ENCODE results near the gene CLEC7A.

DNA sequence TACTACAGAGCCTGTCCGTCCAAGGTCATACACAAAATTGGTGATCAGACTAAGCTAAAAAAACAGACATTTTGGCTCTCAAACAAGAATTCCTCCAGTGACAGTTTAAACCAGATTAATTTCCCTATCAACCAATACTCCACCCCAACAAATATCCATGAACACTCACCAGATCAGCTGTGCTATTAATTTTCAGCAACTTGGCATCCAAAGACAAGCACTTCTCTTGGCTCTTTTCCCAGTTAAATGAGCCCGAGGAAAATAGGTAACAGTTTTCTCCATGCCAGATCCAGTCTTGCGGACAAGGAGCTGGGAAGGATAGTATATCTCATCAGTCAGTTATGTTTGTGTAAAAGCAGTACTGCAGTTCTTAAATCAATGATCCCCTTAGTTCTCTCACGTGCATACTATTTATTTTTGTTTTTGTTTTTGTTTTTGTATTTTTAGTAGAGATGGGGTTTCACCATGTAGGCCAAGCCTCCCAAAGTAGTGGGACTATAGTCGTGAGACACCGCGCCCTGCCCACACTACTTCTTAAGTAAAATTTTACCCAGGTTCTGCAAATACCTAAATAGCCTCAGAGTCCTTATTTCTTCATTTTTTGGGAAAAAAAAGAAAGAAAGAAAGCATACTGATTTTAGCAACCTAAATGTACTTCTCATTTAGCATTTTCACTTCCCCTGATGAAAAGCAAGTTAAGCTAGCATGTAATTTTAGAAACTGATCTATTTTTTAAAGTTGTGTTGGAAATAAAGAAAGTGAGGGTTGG is 30.8 kb upstream of the CLEC7A start:
- no peak for TF ChIP-seq CTCF (IDR thresholded peaks at IDR 0.05; ENCODE audit: insufficient read depth, low read depth, low read length)
- TF ChIP-seq EZH2 (IDR thresholded peaks at IDR 0.05; ENCODE audit: insufficient read depth, low read length) = no peak

Measured in astrocyte (in vitro differentiated cells and primary cell).